IPS DF 6.9 (cell line): ENCODE measurements around the gene RRP1.
"Not testable (repeated sequence)": the region's sequence is repeated elsewhere in the genome, so short reads cannot be mapped to it uniquely, and the experiment has no call there.

Source experiments
- DNase-seq: peaks from one replicate; pipeline ENCODE4 v3.0.0-alpha.2; 2013; ENCODE audit warnings: low read depth, low spot score
- H3K27ac ChIP-seq: one replicate; pipeline ENCODE4 v1.5.1; 2013; ENCODE audit warnings: low read length, control low read depth
- H3K27me3 ChIP-seq: 2 replicates; pipeline ENCODE4 v1.6.1; 2013; ENCODE audit warnings: mild to moderate bottlenecking, low read length; ENCODE audit not compliant: control insufficient read depth, insufficient read depth
- H3K36me3 ChIP-seq: 2 replicates; pipeline ENCODE4 v1.6.1; 2013; ENCODE audit warnings: low read length; ENCODE audit not compliant: control insufficient read depth, insufficient read depth
- H3K4me1 ChIP-seq: 2 replicates; pipeline ENCODE4 v1.6.1; 2013; ENCODE audit warnings: low read length; ENCODE audit not compliant: control insufficient read depth, insufficient read depth
- H3K4me3 ChIP-seq: 2 replicates; pipeline ENCODE4 v1.5.1; 2013; ENCODE audit warnings: mild to moderate bottlenecking, low read length
- H3K9me3 ChIP-seq: 2 replicates; pipeline ENCODE4 v1.6.1; 2013; ENCODE audit warnings: low read length, inconsistent platforms; ENCODE audit not compliant: control insufficient read depth, insufficient read depth
- WGBS: extraction: QIAGEN DNeasy Blood & Tissue Kit; methylation state at CpG from one replicate; pipeline ENCODE4 v1.1.7; 2013; ENCODE audit warnings: mixed read lengths, missing lambda C conversion rate; ENCODE audit not compliant: insufficient read length, insufficient coverage; 5-methylcytosine and 5-hydroxymethylcytosine counted together

The RRP1 gene

GRCh38 chr21:43829161-43829560 lies 39.8 kb downstream of the RRP1 start:
- no peak overlapping the region for H3K27ac ChIP-seq
- DNase-seq, result no peak
- H3K4me3 ChIP-seq, result no peak overlapping the region
- no peaks in the 10 kb centered on the region for H3K9me3 ChIP-seq
- WGBS, result no CpG with 5 or more reads among the region's 12 CpGs
- H3K36me3 ChIP-seq, result no peaks in the 10 kb centered on the region
- H3K27me3 ChIP-seq, result no peaks in the 10 kb centered on the region
- peaks cover 4% of the 10 kb centered on the region; the same call in 1 of the 2 replicates for H3K4me1 ChIP-seq

GRCh38 chr21:43829575-43830119 lies 40.3 kb downstream of the RRP1 start:
- Histone ChIP-seq H3K4me1 (peaks cover 4% of the 10 kb centered on the region; the same call in 1 of the 2 replicates), H3K27me3 (no peaks in the 10 kb centered on the region), H3K27ac (no peak overlapping the region), H3K36me3 (no peaks in the 10 kb centered on the region), H3K9me3 (no peaks in the 10 kb centered on the region), H3K4me3 (no peak overlapping the region)
- no peak for DNase-seq
- no CpG with 5 or more reads among the region's 22 CpGs for WGBS

GRCh38 chr21:43832158-43832550 lies 42.8 kb downstream of the RRP1 start:
- no peak overlapping the region for H3K27ac ChIP-seq
- H3K27me3 ChIP-seq, result no peaks in the 10 kb centered on the region
- no peaks in the 10 kb centered on the region for H3K4me1 ChIP-seq
- no peak for DNase-seq
- no peak overlapping the region for H3K4me3 ChIP-seq
- WGBS, result no CpG with 5 or more reads among the region's 14 CpGs
- H3K36me3 ChIP-seq, result no peaks in the 10 kb centered on the region
- H3K9me3 ChIP-seq, result no peaks in the 10 kb centered on the region

DNA sequence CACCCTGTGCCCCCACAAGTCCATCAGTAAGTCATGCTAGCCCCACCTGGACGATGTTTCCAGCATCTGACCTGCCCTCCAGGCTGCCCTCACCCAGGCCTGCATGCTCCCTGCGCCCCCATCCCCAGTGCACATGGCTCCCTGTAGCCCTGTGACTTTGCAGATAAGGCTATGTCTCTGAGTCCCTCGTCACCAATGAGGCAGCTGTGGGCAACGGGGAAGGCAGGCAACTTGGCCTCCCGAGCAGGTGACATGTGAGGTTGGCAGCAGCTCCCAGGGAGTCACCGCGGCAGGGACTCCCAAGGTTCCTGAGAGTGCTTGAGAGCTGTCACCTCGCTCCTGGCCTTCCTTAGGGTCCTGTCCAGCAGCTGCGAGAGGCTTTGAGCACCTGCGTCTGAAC lies 43.3 kb downstream of the RRP1 start:
- H3K27ac ChIP-seq, result no peak overlapping the region
- no CpG with 5 or more reads among the region's 10 CpGs for WGBS
- H3K4me3 ChIP-seq, result no peak overlapping the region
- H3K36me3 ChIP-seq, result no peaks in the 10 kb centered on the region
- no peaks in the 10 kb centered on the region for H3K4me1 ChIP-seq
- H3K27me3 ChIP-seq, result no peaks in the 10 kb centered on the region
- DNase-seq, result no peak
- no peaks in the 10 kb centered on the region for H3K9me3 ChIP-seq

- H3K9me3 ChIP-seq, result no peaks in the 10 kb centered on the region
- no peak overlapping the region for H3K4me3 ChIP-seq
- no peaks in the 10 kb centered on the region for H3K4me1 ChIP-seq
- DNase-seq, result no peak
- H3K27ac ChIP-seq, result no peak overlapping the region
- no peaks in the 10 kb centered on the region for H3K36me3 ChIP-seq
- WGBS, result no CpG with 5 or more reads among the region's 30 CpGs
- no peaks in the 10 kb centered on the region for H3K27me3 ChIP-seq
Measured at GRCh38 chr21:43834146-43834905, 44.9 kb downstream of the RRP1 start.

GRCh38 chr21:43835050-43835449 lies 45.7 kb downstream of the RRP1 start:
- H3K27me3 ChIP-seq, result no peaks in the 10 kb centered on the region
- WGBS, result no CpG with 5 or more reads among the region's 15 CpGs
- no peak overlapping the region for H3K4me3 ChIP-seq
- no peak overlapping the region for H3K27ac ChIP-seq
- no peaks in the 10 kb centered on the region for H3K36me3 ChIP-seq
- DNase-seq, result no peak
- no peaks in the 10 kb centered on the region for H3K4me1 ChIP-seq
- H3K9me3 ChIP-seq, result no peaks in the 10 kb centered on the region

DNA sequence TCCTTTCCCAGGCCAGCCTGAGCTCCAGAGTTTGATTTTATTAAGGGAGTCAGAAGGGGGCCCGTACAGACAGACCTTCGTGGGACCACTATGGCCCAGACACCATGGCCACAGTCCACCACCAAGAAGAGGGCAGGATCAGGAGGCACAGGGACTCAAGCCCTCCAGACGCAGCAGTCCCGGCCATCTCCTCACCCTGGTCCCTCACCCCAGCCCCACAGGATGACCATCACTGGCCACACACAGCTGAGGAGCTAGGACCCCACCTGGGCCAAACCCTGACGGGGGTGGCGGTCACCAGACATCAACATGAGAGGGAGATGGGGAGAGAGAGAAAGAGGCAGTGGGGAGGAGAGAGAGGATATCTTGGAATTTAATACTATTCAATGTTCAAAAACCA lies 46.5 kb downstream of the RRP1 start:
- no peaks in the 10 kb centered on the region for H3K27me3 ChIP-seq
- no CpG with 5 or more reads among the region's 6 CpGs for WGBS
- no peak overlapping the region for H3K4me3 ChIP-seq
- H3K36me3 ChIP-seq, result no peaks in the 10 kb centered on the region
- no peak overlapping the region for H3K27ac ChIP-seq
- no peaks in the 10 kb centered on the region for H3K4me1 ChIP-seq
- H3K9me3 ChIP-seq, result no peaks in the 10 kb centered on the region
- no peak for DNase-seq

DNA sequence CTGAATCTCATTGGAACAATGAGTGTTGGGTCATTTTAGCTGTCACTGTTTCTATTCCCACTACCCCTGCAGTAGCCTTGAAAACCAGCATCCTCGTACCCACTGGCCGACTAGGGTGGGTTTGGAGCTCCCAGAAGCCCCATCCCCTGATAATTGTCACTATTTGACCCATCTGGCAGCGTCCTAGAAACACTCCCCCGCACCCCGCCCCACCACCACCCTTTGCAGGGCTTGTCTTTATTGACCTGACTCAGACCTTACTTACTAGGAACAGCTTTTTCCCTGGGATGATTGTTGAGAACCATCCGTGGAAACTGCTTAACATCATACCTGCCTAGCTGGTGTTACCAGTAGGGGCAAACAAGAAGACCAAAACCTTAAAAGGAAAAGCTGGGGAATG lies 47.2 kb downstream of the RRP1 start:
- WGBS, result no CpG with 5 or more reads among the region's 6 CpGs
- no peak for DNase-seq
- Histone ChIP-seq H3K27ac (no peak overlapping the region), H3K4me1 (no peaks in the 10 kb centered on the region), H3K9me3 (no peaks in the 10 kb centered on the region), H3K36me3 (no peaks in the 10 kb centered on the region), H3K4me3 (no peak overlapping the region), H3K27me3 (no peaks in the 10 kb centered on the region)

DNA sequence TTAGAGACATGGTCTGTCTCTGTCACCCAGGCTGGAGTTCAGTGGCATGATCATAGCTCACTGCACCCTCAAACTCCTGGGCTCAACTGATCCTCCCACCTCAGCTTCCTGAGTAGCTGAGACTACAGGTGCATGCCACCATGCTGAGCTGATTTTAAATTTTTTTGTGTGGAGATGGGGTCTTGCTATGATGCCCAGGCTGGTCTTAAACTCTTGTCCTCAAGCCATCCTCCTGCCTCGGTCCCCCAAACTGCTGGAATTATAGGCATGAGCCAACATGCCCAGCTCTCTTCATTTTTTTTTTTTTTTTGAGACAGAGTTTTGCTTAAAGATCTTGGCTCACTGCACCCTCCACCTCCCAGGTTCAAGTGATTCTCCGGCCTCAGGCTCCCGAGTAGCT lies 50.9 kb downstream of the RRP1 start:
- no peaks in the 10 kb centered on the region for H3K4me1 ChIP-seq
- H3K4me3 ChIP-seq, result no peak overlapping the region
- H3K27me3 ChIP-seq, result no peaks in the 10 kb centered on the region
- no peaks in the 10 kb centered on the region for H3K36me3 ChIP-seq
- no CpG with 5 or more reads among the region's 3 CpGs for WGBS
- H3K27ac ChIP-seq, result no peak overlapping the region
- DNase-seq, result no peak
- H3K9me3 ChIP-seq, result no peaks in the 10 kb centered on the region

GRCh38 chr21:43842742-43843141 lies 53.4 kb downstream of the RRP1 start:
- H3K36me3 ChIP-seq, result no peaks in the 10 kb centered on the region
- no peaks in the 10 kb centered on the region for H3K27me3 ChIP-seq
- H3K9me3 ChIP-seq, result no peaks in the 10 kb centered on the region
- no CpG with 5 or more reads among the region's 2 CpGs for WGBS
- H3K27ac ChIP-seq, result no peak overlapping the region
- no peak overlapping the region for H3K4me3 ChIP-seq
- DNase-seq, result no peak
- H3K4me1 ChIP-seq, result no peaks in the 10 kb centered on the region

- no CpG with 5 or more reads among the region's 5 CpGs for WGBS
- DNase-seq, H3K4me3 ChIP-seq: not testable (repeated sequence)
Measured at GRCh38 chr21:43844906-43845305, 55.5 kb downstream of the RRP1 start.

More at GRCh38 chr21:43844906-43845305, 55.5 kb downstream of the RRP1 start:
- H3K27ac ChIP-seq, H3K9me3 ChIP-seq, H3K36me3 ChIP-seq, H3K27me3 ChIP-seq, H3K4me1 ChIP-seq: not testable (repeated sequence)
